ENCODE measurements around the gene SORBS2. TPM values are rescaled to one million over a fixed set of nuclear protein-coding genes. Genes with fewer than 3 reads are reported as not detected.

SORBS2 gene
- total RNA-seq, 1 donor from 2014 or later, result 94.2 TPM

GRCh38 chr4:185542626-185543315 lies 269.2 kb downstream of the SORBS2 start:
- Mint-ChIP-seq H3K9me3 (ENCODE audit: low read depth) (no peaks in the 10 kb centered on the region), H3K4me3 (ENCODE audit: low read depth) (no peak overlapping the region), H3K4me1 (ENCODE audit: low read depth) (no peaks in the 10 kb centered on the region), H3K27me3 (no peaks in the 10 kb centered on the region), H3K36me3 (ENCODE audit: insufficient read depth) (no peaks in the 10 kb centered on the region), H3K27ac (no peak overlapping the region)
- no peak for DNase-seq (ENCODE audit: low spot score, unreplicated experiment)
- no peak for TF ChIP-seq CTCF (IDR thresholded peaks at IDR 0.05; ENCODE audit: unreplicated experiment)

- TF ChIP-seq CTCF (IDR thresholded peaks at IDR 0.05; ENCODE audit: unreplicated experiment), result no peak
- Mint-ChIP-seq H3K36me3 (ENCODE audit: insufficient read depth) (no peaks in the 10 kb centered on the region), H3K9me3 (ENCODE audit: low read depth) (no peaks in the 10 kb centered on the region), H3K27me3 (peaks cover 6% of the 10 kb centered on the region), H3K4me3 (ENCODE audit: low read depth) (no peak overlapping the region), H3K4me1 (ENCODE audit: low read depth) (no peaks in the 10 kb centered on the region), H3K27ac (no peak overlapping the region)
- no peak for DNase-seq (ENCODE audit: low spot score, unreplicated experiment)
Measured at GRCh38 chr4:185541251-185541727, 270.7 kb downstream of the SORBS2 start.

- DNase-seq (ENCODE audit: low spot score, unreplicated experiment), result no peak
- Mint-ChIP-seq H3K4me3 (ENCODE audit: low read depth) (no peak overlapping the region), H3K27me3 (peaks cover 12% of the 10 kb centered on the region), H3K36me3 (ENCODE audit: insufficient read depth) (no peaks in the 10 kb centered on the region), H3K9me3 (ENCODE audit: low read depth) (no peaks in the 10 kb centered on the region), H3K4me1 (ENCODE audit: low read depth) (no peaks in the 10 kb centered on the region), H3K27ac (no peak overlapping the region)
- TF ChIP-seq CTCF (IDR thresholded peaks at IDR 0.05; ENCODE audit: unreplicated experiment), result no peak
Measured at GRCh38 chr4:185540487-185541120, 271.4 kb downstream of the SORBS2 start.

GRCh38 chr4:185540040-185540439 lies 272.0 kb downstream of the SORBS2 start:
- no peak for DNase-seq (ENCODE audit: low spot score, unreplicated experiment)
- Mint-ChIP-seq H3K4me3 (ENCODE audit: low read depth) (no peak overlapping the region), H3K4me1 (ENCODE audit: low read depth) (no peaks in the 10 kb centered on the region), H3K27ac (no peak overlapping the region), H3K9me3 (ENCODE audit: low read depth) (no peaks in the 10 kb centered on the region), H3K36me3 (ENCODE audit: insufficient read depth) (no peaks in the 10 kb centered on the region), H3K27me3 (peaks cover 12% of the 10 kb centered on the region)
- TF ChIP-seq CTCF (IDR thresholded peaks at IDR 0.05; ENCODE audit: unreplicated experiment), result no peak

- H3K9me3 Mint-ChIP-seq (ENCODE audit: low read depth), result no peaks in the 10 kb centered on the region
- TF ChIP-seq CTCF (IDR thresholded peaks at IDR 0.05; ENCODE audit: unreplicated experiment), result no peak
- no peak overlapping the region for H3K27ac Mint-ChIP-seq
- H3K27me3 Mint-ChIP-seq, result peaks cover 19% of the 10 kb centered on the region
- no peak for DNase-seq (ENCODE audit: low spot score, unreplicated experiment)
- H3K4me3 Mint-ChIP-seq (ENCODE audit: low read depth), result no peak overlapping the region
- no peaks in the 10 kb centered on the region for H3K36me3 Mint-ChIP-seq (ENCODE audit: insufficient read depth)
- H3K4me1 Mint-ChIP-seq (ENCODE audit: low read depth), result peaks cover 2% of the 10 kb centered on the region
Measured at GRCh38 chr4:185538806-185539205, 273.2 kb downstream of the SORBS2 start.

Measured in progenitor cell of endocrine pancreas (in vitro differentiated cells).